Hematopoietic multipotent progenitor cell treated with erythropoietin and hydrocortisone succinate and interleukin-3 and kit ligand, for 15 days (in vitro differentiated cells): ENCODE measurements around the gene ARHGEF17.
"Not testable (repeated sequence)": the region's sequence is repeated elsewhere in the genome, so short reads cannot be mapped to it uniquely, and the experiment has no call there.

ENCODE experiments used
- DNase-seq: peaks from one replicate; pipeline ENCODE4 v3.0.0-alpha.2; 2015; ENCODE audit warnings: low spot score

The ARHGEF17 gene

GRCh38 chr11:73308003-73308960, at the start of gene ARHGEF17:
TSS of gene ARHGEF17 (plus strand) at chr11:73308276. CDS start at chr11:73308639, 363 bp downstream.
- DNase-seq, result no peak

GRCh38 chr11:73259406-73260126, 48.5 kb upstream of the ARHGEF17 start:
- DNase-seq, result no peak

GRCh38 chr11:73260127-73260457, 48.0 kb upstream of the ARHGEF17 start:
- DNase-seq, result no peak

GRCh38 chr11:73262851-73263495, 45.1 kb upstream of the ARHGEF17 start:
- DNase-seq, result no peak

GRCh38 chr11:73263640-73264039, 44.4 kb upstream of the ARHGEF17 start:
- no peak for DNase-seq

- DNase-seq, result no peak
Measured at GRCh38 chr11:73265278-73265810, 42.7 kb upstream of the ARHGEF17 start.

- DNase-seq, result no peak
Measured at GRCh38 chr11:73265853-73266645, 42.0 kb upstream of the ARHGEF17 start.

GRCh38 chr11:73266646-73267020, 41.4 kb upstream of the ARHGEF17 start:
- no peak for DNase-seq

GRCh38 chr11:73267122-73267846, 40.8 kb upstream of the ARHGEF17 start:
- DNase-seq, result no peak

- DNase-seq, result no peak
Measured at GRCh38 chr11:73267906-73268540, 40.1 kb upstream of the ARHGEF17 start.

- no peak for DNase-seq
Measured at GRCh38 chr11:73268671-73269271, 39.3 kb upstream of the ARHGEF17 start.

GRCh38 chr11:73269459-73270015, 38.5 kb upstream of the ARHGEF17 start:
- DNase-seq, result no peak

- no peak for DNase-seq
Measured at GRCh38 chr11:73270016-73270854, 37.8 kb upstream of the ARHGEF17 start.

GRCh38 chr11:73270855-73271477, 37.1 kb upstream of the ARHGEF17 start:
- no peak for DNase-seq

GRCh38 chr11:73271478-73271865, 36.6 kb upstream of the ARHGEF17 start:
- DNase-seq, result not testable (repeated sequence)

- DNase-seq, result no peak
Measured at GRCh38 chr11:73271936-73272679, 36.0 kb upstream of the ARHGEF17 start, which contains the start of gene P2RY6. TSS of gene P2RY6 (plus strand) at chr11:73272338. CDS start at chr11:73296519, 24,181 bp downstream.

GRCh38 chr11:73272680-73273038, 35.4 kb upstream of the ARHGEF17 start:
- no peak for DNase-seq
